BLaER1 (cell line): Measurements from ENCODE around the gene GPR25.
A peak's percentile ranks its signal among the peaks of the same experiment; 100 is the strongest.

ENCODE experiments used
- H3K27ac ChIP-seq: shearing (Covaris generic); formaldehyde crosslinking; 2 replicates; pipeline ENCODE4 v1.8.1; 2022
- H3K27me3 ChIP-seq: shearing (Covaris generic); formaldehyde crosslinking; 2 replicates; pipeline ENCODE4 v1.8.1; 2022
- H3K36me3 ChIP-seq: shearing (Covaris generic); formaldehyde crosslinking; 2 replicates; pipeline ENCODE4 v1.8.1; 2022
- H3K4me1 ChIP-seq: shearing (Covaris generic); formaldehyde crosslinking; 2 replicates; pipeline ENCODE4 v1.8.1; 2022
- H3K4me2 ChIP-seq: shearing (Covaris generic); formaldehyde crosslinking; 2 replicates; pipeline ENCODE4 v1.8.1; 2022
- H3K4me3 ChIP-seq: shearing (Covaris generic); formaldehyde crosslinking; 2 replicates; pipeline ENCODE4 v1.8.1; 2022
- H3K9ac ChIP-seq: shearing (Covaris generic); formaldehyde crosslinking; 2 replicates; pipeline ENCODE4 v1.8.1; 2022
- H3K9me3 ChIP-seq: shearing (Covaris generic); formaldehyde crosslinking; 2 replicates; pipeline ENCODE4 v1.8.1; 2022
- H4K20me1 ChIP-seq: shearing (Covaris generic); formaldehyde crosslinking; 2 replicates; pipeline ENCODE4 v1.8.1; 2022
- Cebpa-rat ChIP-seq: shearing (Covaris generic); IDR thresholded peaks from 2 replicates; pipeline ENCODE4 v1.8.1; 2022

The GPR25 gene

DNA sequence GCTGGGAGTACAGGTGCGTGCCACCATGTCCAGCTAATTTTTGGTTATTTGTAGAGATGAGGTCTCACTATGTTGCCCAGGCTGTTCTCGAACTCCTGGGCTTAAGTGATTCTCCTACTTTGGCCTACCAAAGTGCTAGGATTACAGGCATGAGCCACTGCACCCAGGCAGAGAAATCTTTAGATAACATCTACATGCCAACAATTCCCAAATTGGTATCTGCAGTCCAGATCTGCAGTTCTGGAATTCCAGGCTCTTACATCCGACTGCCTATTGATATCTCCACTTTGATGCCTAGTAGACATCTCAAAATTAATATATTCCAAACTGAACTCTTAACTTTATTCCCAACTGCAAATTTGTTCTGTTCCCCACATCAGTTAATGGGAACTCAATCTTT lies 45.2 kb downstream of the GPR25 start:
- H3K4me2 ChIP-seq = no peak overlapping the region
- H3K36me3 ChIP-seq = no peaks in the 10 kb centered on the region
- no peaks in the 10 kb centered on the region for H3K9me3 ChIP-seq
- H4K20me1 ChIP-seq = no peaks in the 10 kb centered on the region
- no peaks in the 10 kb centered on the region for H3K27me3 ChIP-seq
- H3K4me3 ChIP-seq = no peak overlapping the region
- no peak for TF ChIP-seq Cebpa-rat
- peaks cover 44% of the 10 kb centered on the region for H3K4me1 ChIP-seq
- H3K27ac ChIP-seq = no peak overlapping the region
- no peak overlapping the region for H3K9ac ChIP-seq

DNA sequence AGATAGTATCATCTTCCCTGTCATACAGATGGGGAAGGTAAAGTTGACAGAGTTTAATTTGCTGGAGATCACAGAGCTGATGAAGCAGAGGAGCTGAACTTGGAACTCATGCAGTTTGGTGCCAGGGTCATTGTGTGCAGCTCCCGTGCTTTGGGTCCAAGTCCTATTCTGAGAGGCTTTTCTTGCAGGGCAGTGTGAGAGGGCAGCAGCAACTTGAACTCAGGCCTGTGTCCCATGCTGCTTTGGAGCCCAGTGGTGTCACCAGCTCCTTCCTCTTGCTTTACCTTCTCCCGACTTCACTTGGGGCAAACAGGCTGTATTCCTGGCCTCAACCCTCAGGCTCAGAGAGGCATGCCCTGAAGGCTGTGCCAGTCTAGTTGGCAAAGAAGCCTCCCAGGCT lies 46.6 kb downstream of the GPR25 start:
- Histone ChIP-seq H3K9me3 (no peaks in the 10 kb centered on the region), H3K4me2 (no peak overlapping the region), H3K9ac (no peak overlapping the region), H3K36me3 (no peaks in the 10 kb centered on the region), H3K27ac (no peak overlapping the region), H4K20me1 (no peaks in the 10 kb centered on the region), H3K4me3 (no peak overlapping the region), H3K4me1 (peaks cover 34% of the 10 kb centered on the region), H3K27me3 (no peaks in the 10 kb centered on the region)
- TF ChIP-seq Cebpa-rat = no peak

DNA sequence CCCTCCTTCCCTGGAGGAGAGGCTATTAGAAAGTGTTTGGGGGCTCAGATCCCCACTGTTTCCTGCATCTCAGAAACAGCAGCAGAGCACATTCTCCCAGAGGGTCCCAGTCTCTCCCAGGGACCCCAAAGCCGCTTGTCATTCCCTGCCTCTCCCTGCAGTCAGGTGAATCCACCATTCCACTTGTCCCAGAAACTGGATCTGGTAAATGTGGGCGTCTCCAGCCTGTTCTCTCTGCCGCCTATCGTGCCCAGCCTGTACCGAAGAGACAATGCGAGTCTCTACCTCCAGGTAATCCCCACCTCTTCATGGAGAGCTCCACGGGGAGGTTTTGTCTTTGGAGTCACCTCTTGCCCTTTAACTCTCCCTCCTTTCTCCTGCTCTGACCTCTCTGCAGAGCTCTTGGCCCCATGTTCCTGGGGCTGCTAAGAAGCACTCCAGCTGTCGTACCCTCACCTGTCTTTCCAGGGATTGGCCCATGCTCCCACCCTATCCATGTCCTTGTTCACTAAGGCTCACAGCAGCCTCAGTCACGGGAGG lies 48.9 kb downstream of the GPR25 start:
- TF ChIP-seq Cebpa-rat = no peak
- no peaks in the 10 kb centered on the region for H4K20me1 ChIP-seq
- H3K4me2 ChIP-seq = no peak overlapping the region
- no peak overlapping the region for H3K4me3 ChIP-seq
- H3K27ac ChIP-seq = no peak overlapping the region
- no peaks in the 10 kb centered on the region for H3K36me3 ChIP-seq
- H3K9me3 ChIP-seq = no peaks in the 10 kb centered on the region
- no peak overlapping the region for H3K9ac ChIP-seq
- peaks cover 33% of the 10 kb centered on the region for H3K4me1 ChIP-seq
- H3K27me3 ChIP-seq = no peaks in the 10 kb centered on the region

DNA sequence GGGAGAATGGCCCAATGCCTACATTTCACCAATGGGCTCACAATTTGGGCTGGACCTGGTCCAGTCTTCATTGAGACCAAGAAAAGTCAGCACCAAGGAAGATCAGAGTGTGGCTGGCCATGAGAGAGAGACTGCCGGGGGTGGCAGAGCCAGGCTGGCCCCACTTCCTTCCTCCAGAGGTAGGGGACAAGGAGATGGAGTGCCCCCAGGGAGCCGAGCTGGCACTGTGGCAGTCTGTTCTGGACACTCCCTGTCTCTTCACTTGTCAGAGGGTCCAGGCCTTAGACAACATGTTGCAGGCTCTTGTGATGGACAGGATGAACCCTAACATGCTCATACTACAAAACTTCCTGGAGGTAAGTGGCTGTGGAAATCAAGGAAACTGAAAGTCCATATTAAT lies 49.6 kb downstream of the GPR25 start:
- H3K27me3 ChIP-seq = no peaks in the 10 kb centered on the region
- H3K4me2 ChIP-seq = peak overlapping the region; percentile 26; the same call in 1 of the 2 replicates
- no peak overlapping the region for H3K27ac ChIP-seq
- H3K4me3 ChIP-seq = no peak overlapping the region
- H3K36me3 ChIP-seq = no peaks in the 10 kb centered on the region
- TF ChIP-seq Cebpa-rat = no peak
- no peak overlapping the region for H3K9ac ChIP-seq
- H3K4me1 ChIP-seq = peaks cover 25% of the 10 kb centered on the region
- H3K9me3 ChIP-seq = no peaks in the 10 kb centered on the region
- H4K20me1 ChIP-seq = no peaks in the 10 kb centered on the region

DNA sequence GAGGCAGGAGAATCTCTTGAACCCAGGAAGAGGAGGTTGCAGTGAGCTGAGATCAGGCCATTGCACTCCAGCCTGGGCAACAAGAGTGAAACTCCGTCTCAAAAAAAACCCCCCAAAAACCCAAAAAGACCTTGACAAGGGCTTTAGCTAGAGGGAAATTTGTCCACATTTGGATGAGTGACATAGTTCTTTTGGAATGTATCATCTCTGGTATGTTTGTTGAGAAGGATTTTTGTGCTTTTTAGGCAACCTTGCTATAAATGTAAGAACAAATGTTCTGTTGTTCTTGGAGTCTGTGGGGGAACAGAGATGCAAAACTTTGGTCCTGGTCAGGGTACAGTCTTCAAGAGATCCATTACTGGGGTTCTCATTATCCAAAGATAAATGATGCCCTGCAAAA lies 50.8 kb downstream of the GPR25 start:
- no peak overlapping the region for H3K4me2 ChIP-seq
- no peaks in the 10 kb centered on the region for H3K36me3 ChIP-seq
- no peaks in the 10 kb centered on the region for H4K20me1 ChIP-seq
- peaks cover 25% of the 10 kb centered on the region for H3K4me1 ChIP-seq
- H3K4me3 ChIP-seq = no peak overlapping the region
- no peaks in the 10 kb centered on the region for H3K27me3 ChIP-seq
- no peak for TF ChIP-seq Cebpa-rat
- no peak overlapping the region for H3K27ac ChIP-seq
- no peak overlapping the region for H3K9ac ChIP-seq
- no peaks in the 10 kb centered on the region for H3K9me3 ChIP-seq
